Smooth muscle cell of trachea (primary cell): ENCODE data around the gene RAE1. TPM values are rescaled to one million over a fixed set of nuclear protein-coding genes. Genes with fewer than 3 reads are reported as not detected.

Experiments used
- total RNA-seq: library from RNA; depleted of rRNA; stranded (reverse); fragments of >200 nt; gene quantifications from 2 replicates; pipeline ENCODE4 v1.2.1, GENCODE V29; 2014

RAE1 gene
- total RNA-seq = 30.9 and 53.5 TPM in 2 replicates

DNA sequence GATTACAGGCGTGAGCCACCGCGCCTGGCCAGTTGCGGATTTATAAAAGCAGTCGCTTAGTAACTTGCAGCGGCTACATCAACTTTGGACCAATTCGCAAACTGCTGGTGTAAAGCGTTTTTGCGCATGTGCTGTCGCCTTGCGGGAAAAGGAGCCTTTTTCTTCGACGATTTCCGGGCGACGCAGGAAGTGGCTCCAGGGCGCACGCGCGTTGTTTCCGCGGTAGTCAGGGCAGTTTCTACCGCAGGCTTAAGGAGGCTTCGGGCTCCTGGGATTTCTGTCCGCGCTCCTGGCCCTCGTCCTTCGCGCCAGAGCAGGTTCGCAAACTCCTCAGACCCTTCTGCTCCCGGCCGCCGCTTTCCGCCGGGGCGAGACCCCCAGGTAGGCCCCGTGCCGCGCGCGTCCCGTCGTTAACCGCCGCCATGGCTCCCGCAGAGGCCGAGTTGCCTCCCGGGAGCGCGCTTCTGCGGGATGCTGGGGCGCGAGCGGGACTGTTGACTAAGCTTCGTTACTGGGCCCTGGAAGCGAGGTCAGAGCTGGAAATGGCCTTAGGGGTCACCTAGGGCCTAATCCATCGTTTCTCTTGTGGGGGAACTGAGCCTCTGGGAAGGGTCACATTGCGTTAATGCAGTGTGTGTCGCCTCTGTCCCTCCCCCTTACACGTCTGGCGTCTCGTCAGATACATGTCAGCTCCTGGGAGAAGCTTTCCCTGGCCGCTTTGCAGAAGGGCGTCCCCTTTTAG, at the start of gene RAE1:
TSS of gene RAE1 (plus strand) at position 214 of the 742 bp plus-strand sequence. CDS start 2,784 bp downstream, outside the sequence.

GRCh38 chr20:57329608-57330221, 21.3 kb upstream of the RAE1 start, which contains the start of gene SPO11:
TSS of gene SPO11 (plus strand) at chr20:57329803. CDS start at chr20:57329868, 65 bp downstream.

GRCh38 chr20:57390604-57391438, 39.8 kb downstream of the RAE1 start, which contains the start of gene RBM38:
TSS of gene RBM38 (plus strand) at chr20:57391396. CDS start at chr20:57391582, 186 bp downstream.

Other genes starting within 250 kb of the RAE1 start
- not detected in 2 replicates for gene BMP7, start 84.6 kb upstream of the RAE1 start, total RNA-seq
- not detected in 2 replicates for gene SPO11, start 21.5 kb upstream of the RAE1 start, total RNA-seq
- gene RBM38, start 40.1 kb downstream of the RAE1 start, total RNA-seq = 7.3 and 13.4 TPM in 2 replicates
- under 0.01 TPM in 1 of 2 replicates, not detected in the other for gene CTCFL, start 173.9 kb downstream of the RAE1 start, total RNA-seq
- gene PCK1, start 209.9 kb downstream of the RAE1 start, total RNA-seq = not detected in 2 replicates